Activated T-cell treated with anti-CD3 and anti-CD28 coated beads, Interleukin-2, amount 50 U/mL, for 1 hour (primary cell): ENCODE data around the gene ZMAT5.
A peak's percentile ranks its signal among the peaks of the same experiment; 100 is the strongest.
"Not testable (repeated sequence)": the region's sequence is repeated elsewhere in the genome, so short reads cannot be mapped to it uniquely, and the experiment has no call there.

Experiments used
- DNase-seq: peaks from one replicate; pipeline ENCODE4 v3.0.0-alpha.2; 2020

The ZMAT5 gene

GRCh38 chr22:29784451-29785361 is 17.9 kb upstream of the ZMAT5 start:
- DNase-seq, result no peak

GRCh38 chr22:29782061-29782845 is 15.4 kb upstream of the ZMAT5 start:
- no peak for DNase-seq

GRCh38 chr22:29780748-29781676 is 14.2 kb upstream of the ZMAT5 start:
- no peak for DNase-seq

GRCh38 chr22:29780220-29780619 is 13.4 kb upstream of the ZMAT5 start:
- DNase-seq, result no peak

GRCh38 chr22:29773233-29773632 is 6.4 kb upstream of the ZMAT5 start:
- DNase-seq, result no peak

GRCh38 chr22:29772170-29772641 is 5.4 kb upstream of the ZMAT5 start:
- no peak for DNase-seq

- DNase-seq, result no peak
Measured at GRCh38 chr22:29769723-29770321, 3.0 kb upstream of the ZMAT5 start.

GRCh38 chr22:29768052-29768693 is 1.4 kb upstream of the ZMAT5 start:
- DNase-seq, result no peak

GRCh38 chr22:29767171-29768051 is 604 bp upstream of the ZMAT5 start, which contains the start of gene UQCR10:
TSS of gene UQCR10 (plus strand) at chr22:29767369. CDS start at chr22:29767399, 30 bp downstream.
- DNase-seq, result peak; percentile 90

- no peak for DNase-seq
Measured at GRCh38 chr22:29765905-29766631, 739 bp downstream of the ZMAT5 start.

- DNase-seq, result no peak
Measured at GRCh38 chr22:29762263-29762662, 4.5 kb downstream of the ZMAT5 start.

- no peak for DNase-seq
Measured at GRCh38 chr22:29758959-29759358, 7.8 kb downstream of the ZMAT5 start.

GRCh38 chr22:29758068-29758622 is 8.7 kb downstream of the ZMAT5 start:
- no peak for DNase-seq

- no peak for DNase-seq
Measured at GRCh38 chr22:29757096-29757495, 9.7 kb downstream of the ZMAT5 start.

- no peak for DNase-seq
Measured at GRCh38 chr22:29756341-29756740, 10.5 kb downstream of the ZMAT5 start.

- DNase-seq, result no peak
Measured at GRCh38 chr22:29755889-29756288, 10.9 kb downstream of the ZMAT5 start.

GRCh38 chr22:29754658-29755395 is 12.0 kb downstream of the ZMAT5 start:
- not testable (repeated sequence) for DNase-seq

- DNase-seq, result no peak
Measured at GRCh38 chr22:29753808-29754657, 12.8 kb downstream of the ZMAT5 start.
